HG03097 (cell line): Measurements from ENCODE around the gene ARHGAP32.

Experiments used
- ATAC-seq: cut with Tn5 transposase; IDR thresholded peaks from one replicate; pipeline ENCODE4 v1.9.1; 2021; ENCODE audit not compliant: unreplicated experiment, low FRiP score

Gene ARHGAP32

DNA sequence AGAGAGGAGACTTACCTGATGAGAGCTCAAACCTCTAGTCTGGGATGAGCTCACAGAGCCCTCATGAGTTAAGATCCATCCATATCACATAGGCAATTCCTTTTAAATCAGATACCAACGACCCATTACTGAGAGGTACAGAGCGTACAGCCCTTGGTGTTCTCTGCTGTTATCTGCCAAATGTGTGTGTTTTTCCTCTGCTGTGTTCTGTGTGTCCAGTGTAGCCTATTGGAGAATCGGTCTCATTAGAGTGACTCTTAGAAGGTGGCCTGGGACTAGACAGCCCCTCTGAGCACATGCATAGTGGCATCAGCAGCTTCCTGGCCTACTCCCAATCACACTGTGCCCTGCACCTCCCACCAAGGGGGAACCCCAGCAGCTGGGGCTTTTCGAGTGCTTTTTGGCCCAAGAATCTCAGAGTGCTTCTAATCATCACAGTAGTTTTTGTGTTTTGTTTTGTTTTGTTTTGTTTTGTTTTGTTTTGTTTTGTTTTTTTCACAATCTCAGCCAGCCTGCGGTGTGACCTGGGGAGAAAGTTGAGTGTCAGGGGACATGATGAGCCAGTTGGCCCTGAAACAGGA, 274.9 kb downstream of the ARHGAP32 start:
- ATAC-seq, result no peak

DNA sequence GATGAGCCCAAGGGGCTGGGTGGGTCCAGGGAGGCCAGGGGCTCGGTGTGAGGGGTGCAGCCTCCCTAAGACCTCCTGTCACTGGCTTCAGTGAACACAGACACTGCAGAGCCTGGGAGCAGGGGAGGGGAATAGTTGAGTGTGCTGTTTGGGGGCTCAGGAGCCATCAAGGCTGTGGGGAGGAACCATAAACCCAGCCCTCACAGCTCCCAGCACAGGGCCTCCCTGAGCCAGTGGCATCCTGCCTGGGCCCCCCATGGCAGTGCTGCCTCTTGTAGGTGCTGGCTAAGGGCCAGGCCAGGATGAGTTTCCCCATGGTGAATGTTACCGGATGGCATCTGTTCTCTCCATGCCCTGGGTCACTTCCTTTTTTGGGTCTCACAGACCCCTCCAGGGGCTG, 275.4 kb downstream of the ARHGAP32 start:
- ATAC-seq, result no peak

DNA sequence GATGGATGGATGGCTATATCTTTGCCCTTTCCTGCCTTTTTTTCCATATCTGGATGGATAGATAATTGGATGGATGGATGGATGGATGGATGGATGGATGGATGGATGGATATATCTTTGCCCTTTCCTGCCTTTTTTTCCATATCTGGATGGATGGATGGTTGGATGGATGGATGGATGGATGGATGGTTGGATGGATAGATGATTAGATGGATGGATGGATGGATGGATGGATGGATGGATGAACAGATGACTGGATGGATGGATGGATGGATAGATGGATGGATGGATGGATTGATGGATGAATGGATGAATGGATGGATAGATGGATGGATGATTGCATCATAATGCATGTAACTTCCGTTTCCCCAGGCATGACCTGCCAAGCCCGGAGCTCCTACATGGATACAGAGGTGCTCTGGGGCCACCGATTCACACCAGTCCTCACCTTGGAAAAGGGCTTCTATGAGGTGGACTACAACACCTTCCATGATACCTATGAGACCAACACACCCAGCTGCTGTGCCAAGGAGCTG, 276.0 kb downstream of the ARHGAP32 start:
- no peak for ATAC-seq

DNA sequence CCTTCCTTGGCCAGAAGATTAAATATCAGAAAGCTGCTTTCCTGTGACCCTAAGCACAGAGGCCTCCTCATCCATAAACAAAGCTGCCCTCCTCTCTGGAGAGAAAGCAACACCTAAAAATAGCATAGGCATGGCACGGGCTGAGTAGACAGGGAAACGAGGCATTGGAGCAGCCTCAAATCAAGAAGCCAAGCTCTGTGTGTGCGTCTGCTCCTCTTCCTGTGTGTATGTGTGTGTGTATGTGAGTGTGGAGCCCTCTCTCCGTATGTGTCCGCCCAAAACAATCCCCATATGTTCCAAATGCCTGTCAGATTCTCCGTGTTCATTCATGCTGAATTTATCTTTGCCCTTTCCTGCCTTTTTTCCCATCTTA, 277.0 kb downstream of the ARHGAP32 start:
- ATAC-seq, result no peak
